Neural progenitor cell (in vitro differentiated cells): Measurements from ENCODE around the gene GALK2. TPM values are rescaled to one million over a fixed set of nuclear protein-coding genes. Genes with fewer than 3 reads are reported as not detected.

Experiments used
- DNase-seq: peaks from one replicate; pipeline ENCODE4 v3.0.0-alpha.2; 2016; ENCODE audit warnings: low spot score
- H2AFZ ChIP-seq: fragments of 200-600 bp; sonication (generic); replicated peaks from 2 replicates; pipeline ENCODE4 v1.6.1; 2016; ENCODE audit warnings: antibody characterized with exemption
- H3F3A ChIP-seq: fragments of 200-600 bp; sonication (generic); 2 replicates; pipeline ENCODE4 v1.6.1; 2016; ENCODE audit warnings: antibody characterized with exemption, low read depth
- H3K27ac ChIP-seq: fragments of 200-600 bp; sonication (generic); 2 replicates; pipeline ENCODE4 v1.5.1; 2016; ENCODE audit warnings: mild to moderate bottlenecking
- H3K27me3 ChIP-seq: fragments of 200-600 bp; sonication (generic); 2 replicates; pipeline ENCODE4 v1.6.1; 2016; ENCODE audit warnings: mild to moderate bottlenecking, moderate library complexity
- H3K36me3 ChIP-seq: fragments of 200-600 bp; sonication (generic); 2 replicates; pipeline ENCODE4 v1.5.1; 2016
- H3K4me1 ChIP-seq: fragments of 200-600 bp; sonication (generic); 2 replicates; pipeline ENCODE4 v1.6.1; 2016; ENCODE audit warnings: mixed run types
- H3K4me2 ChIP-seq: fragments of 200-600 bp; sonication (generic); 2 replicates; pipeline ENCODE4 v1.6.1; 2016
- H3K4me3 ChIP-seq: fragments of 200-600 bp; sonication (generic); 2 replicates; pipeline ENCODE4 v1.5.1; 2016
- H3K79me2 ChIP-seq: fragments of 200-600 bp; sonication (generic); 2 replicates; pipeline ENCODE4 v1.6.1; 2016; ENCODE audit warnings: low read depth
- H3K9ac ChIP-seq: fragments of 200-600 bp; sonication (generic); 2 replicates; pipeline ENCODE4 v1.6.1; 2016
- H3K9me3 ChIP-seq: fragments of 200-600 bp; sonication (generic); 2 replicates; pipeline ENCODE4 v1.5.1; 2016; ENCODE audit warnings: low read depth
- H4K20me1 ChIP-seq: fragments of 200-600 bp; sonication (generic); 2 replicates; pipeline ENCODE4 v1.6.1; 2016; ENCODE audit warnings: low read depth
- H3K27ac Mint-ChIP-seq: 3 replicates; pipeline ENCODE4 v1.8.0; 2021; ENCODE audit warnings: mixed read lengths
- H3K27me3 Mint-ChIP-seq: 2 replicates; pipeline ENCODE4 v1.8.0; 2022; ENCODE audit warnings: low read depth, mild to moderate bottlenecking, inconsistent platforms, moderate library complexity, mixed read lengths; ENCODE audit not compliant: insufficient read depth
- H3K36me3 Mint-ChIP-seq: 3 replicates; pipeline ENCODE4 v1.8.0; 2021; ENCODE audit warnings: mixed read lengths
- H3K4me1 Mint-ChIP-seq: 3 replicates; pipeline ENCODE4 v1.8.0; 2021; ENCODE audit warnings: mixed read lengths
- H3K4me3 Mint-ChIP-seq: 3 replicates; pipeline ENCODE4 v1.8.0; 2021; ENCODE audit warnings: mild to moderate bottlenecking, moderate library complexity, mixed read lengths
- H3K9me3 Mint-ChIP-seq: 3 replicates; pipeline ENCODE4 v1.8.0; 2020; ENCODE audit warnings: mixed read lengths
- CTCF ChIP-seq: fragments of 200-600 bp; sonication (generic); IDR thresholded peaks from 2 replicates; pipeline ENCODE4 v1.5.1; 2017; ENCODE audit warnings: antibody characterized with exemption, mild to moderate bottlenecking
- EZH2 ChIP-seq: fragments of 200-600 bp; sonication (generic); IDR thresholded peaks from 2 replicates; pipeline ENCODE4 v1.6.1; 2017; ENCODE audit warnings: antibody characterized with exemption, mild to moderate bottlenecking, moderate library complexity
- EZH2phosphoT487 ChIP-seq: fragments of 200-600 bp; sonication (generic); IDR thresholded peaks from 2 replicates; pipeline ENCODE4 v1.6.1; 2017; ENCODE audit warnings: antibody characterized with exemption
- total RNA-seq: library from RNA; depleted of rRNA; stranded (reverse); fragments of >200 nt; gene quantifications from 2 replicates; pipeline ENCODE4 v1.2.3, GENCODE V29; 2015; ENCODE audit warnings: low replicate concordance

GALK2 gene
- total RNA-seq, 1 donor from 2014 or later = 19.0 TPM

- Mint-ChIP-seq H3K36me3 (peaks cover 3% of the 10 kb centered on the region), H3K9me3 (no peaks in the 10 kb centered on the region), H3K27me3 (peaks cover 6% of the 10 kb centered on the region), H3K4me3 (no peak overlapping the region), H3K4me1 (peaks cover 16% of the 10 kb centered on the region), H3K27ac (no peak overlapping the region)
- H3K36me3 ChIP-seq = no peaks in the 10 kb centered on the region
- H3K4me2 ChIP-seq = no peak overlapping the region
- no peak overlapping the region for H3K27ac ChIP-seq
- no peaks in the 10 kb centered on the region for H4K20me1 ChIP-seq
- no peaks in the 10 kb centered on the region for H3K79me2 ChIP-seq
- DNase-seq = no peak
- peaks cover 27% of the 10 kb centered on the region for H3K4me1 ChIP-seq
- peaks cover 17% of the 10 kb centered on the region for H3F3A ChIP-seq
- no peak for TF ChIP-seq EZH2
- no peak for TF ChIP-seq EZH2phosphoT487
- no peak for TF ChIP-seq CTCF
- no peaks in the 10 kb centered on the region for H3K9me3 ChIP-seq
- H3K9ac ChIP-seq = no peak overlapping the region
- no peak overlapping the region for H3K4me3 ChIP-seq
- no peak overlapping the region for H2AFZ ChIP-seq
- no peaks in the 10 kb centered on the region for H3K27me3 ChIP-seq
Measured at GRCh38 chr15:49313650-49314049, 143.6 kb downstream of the GALK2 start.

- H3K27ac Mint-ChIP-seq = no peak overlapping the region
- peaks cover 2% of the 10 kb centered on the region for H3K36me3 Mint-ChIP-seq
- no peaks in the 10 kb centered on the region for H4K20me1 ChIP-seq
- TF ChIP-seq CTCF (no peak), EZH2 (no peak), EZH2phosphoT487 (no peak)
- peaks cover 17% of the 10 kb centered on the region for H3F3A ChIP-seq
- H2AFZ ChIP-seq = no peak overlapping the region
- H3K4me2 ChIP-seq = no peak overlapping the region
- H3K9ac ChIP-seq = no peak overlapping the region
- H3K36me3 ChIP-seq = no peaks in the 10 kb centered on the region
- no peaks in the 10 kb centered on the region for H3K9me3 ChIP-seq
- H3K4me3 ChIP-seq = no peak overlapping the region
- H3K27me3 ChIP-seq = no peaks in the 10 kb centered on the region
- no peak overlapping the region for H3K27ac ChIP-seq
- no peak overlapping the region for H3K4me3 Mint-ChIP-seq
- H3K79me2 ChIP-seq = no peaks in the 10 kb centered on the region
- no peak for DNase-seq
- peaks cover 27% of the 10 kb centered on the region for H3K4me1 ChIP-seq
- no peaks in the 10 kb centered on the region for H3K9me3 Mint-ChIP-seq
- peaks cover 6% of the 10 kb centered on the region for H3K27me3 Mint-ChIP-seq
- peaks cover 16% of the 10 kb centered on the region for H3K4me1 Mint-ChIP-seq
Measured at GRCh38 chr15:49314716-49315115, 144.7 kb downstream of the GALK2 start.

GRCh38 chr15:49315391-49315823 is 145.4 kb downstream of the GALK2 start:
- peak overlapping the region; percentile 8 for H3K4me2 ChIP-seq
- peak; percentile 44 for DNase-seq

More at GRCh38 chr15:49315391-49315823, 145.4 kb downstream of the GALK2 start:
- H3K27ac ChIP-seq = no peak overlapping the region
- TF ChIP-seq EZH2 = no peak
- no peak for TF ChIP-seq CTCF
- no peak for TF ChIP-seq EZH2phosphoT487
- no peak overlapping the region for H2AFZ ChIP-seq
- no peak overlapping the region for H3K4me3 ChIP-seq
- H3K4me1 ChIP-seq = peaks cover 27% of the 10 kb centered on the region
- peaks cover 17% of the 10 kb centered on the region for H3F3A ChIP-seq
- no peaks in the 10 kb centered on the region for H3K27me3 ChIP-seq
- peaks cover 16% of the 10 kb centered on the region for H3K4me1 Mint-ChIP-seq
- no peak overlapping the region for H3K4me3 Mint-ChIP-seq
- no peak overlapping the region for H3K27ac Mint-ChIP-seq
- H3K9ac ChIP-seq = no peak overlapping the region
- H3K79me2 ChIP-seq = no peaks in the 10 kb centered on the region
- H3K36me3 Mint-ChIP-seq = no peaks in the 10 kb centered on the region
- no peaks in the 10 kb centered on the region for H3K9me3 Mint-ChIP-seq
- no peaks in the 10 kb centered on the region for H3K9me3 ChIP-seq
- peaks cover 6% of the 10 kb centered on the region for H3K27me3 Mint-ChIP-seq
- no peaks in the 10 kb centered on the region for H4K20me1 ChIP-seq
- no peaks in the 10 kb centered on the region for H3K36me3 ChIP-seq
